ENCODE data around the gene ITCH. TPM values are rescaled to one million over a fixed set of nuclear protein-coding genes. Genes with fewer than 3 reads are reported as not detected.
A peak's percentile ranks its signal among the peaks of the same experiment; 100 is the strongest.

The ITCH gene
- total RNA-seq, 3 donors from 2014 or later = 56.6 to 72.3 (median 60.6) TPM

GRCh38 chr20:34536798-34537394 is 173.8 kb downstream of the ITCH start:
- peaks cover 11% of the 10 kb centered on the region for H3K36me3 ChIP-seq
- TF ChIP-seq POLR2A (IDR thresholded peaks at IDR 0.05) = no peak
- TF ChIP-seq POLR2AphosphoS5 (IDR thresholded peaks at IDR 0.05) = no peak
- TF ChIP-seq CTCF (IDR thresholded peaks at IDR 0.05) = no peak
- intact Hi-C loops (cut with DNase I; ENCODE audit: low total_unique reads) = loop anchor here (10.0 kb wide), 1 partner anchor 168 kb away; the partner anchor contains the start of gene TP53INP2
- no peaks in the 10 kb centered on the region for H3K4me1 ChIP-seq
- H3K4me3 ChIP-seq = no peak overlapping the region
- no peak overlapping the region for H3K27ac ChIP-seq
- no peaks in the 10 kb centered on the region for H3K27me3 ChIP-seq
- no peak for DNase-seq (ENCODE audit: low spot score in 2 of 2)
- H3K9me3 ChIP-seq = no peaks in the 10 kb centered on the region

GRCh38 chr20:34537651-34538050 is 174.6 kb downstream of the ITCH start:
- Histone ChIP-seq H3K27ac (no peak overlapping the region), H3K27me3 (no peaks in the 10 kb centered on the region), H3K36me3 (peaks cover 11% of the 10 kb centered on the region), H3K4me3 (no peak overlapping the region), H3K4me1 (no peaks in the 10 kb centered on the region), H3K9me3 (no peaks in the 10 kb centered on the region)
- TF ChIP-seq POLR2AphosphoS5 (IDR thresholded peaks at IDR 0.05) (no peak), POLR2A (IDR thresholded peaks at IDR 0.05) (no peak), CTCF (IDR thresholded peaks at IDR 0.05) (no peak)
- intact Hi-C loops (cut with DNase I; ENCODE audit: low total_unique reads) = loop anchor here (10.0 kb wide), 1 partner anchor 167 kb away; the partner anchor contains the start of gene TP53INP2
- no peak for DNase-seq (ENCODE audit: low spot score in 2 of 2)

- intact Hi-C loops (cut with DNase I; ENCODE audit: low total_unique reads) = loop anchor here (10.0 kb wide), 1 partner anchor 166 kb away; the partner anchor contains the start of gene TP53INP2
- no peak for DNase-seq (ENCODE audit: low spot score in 2 of 2)
These were observed 175.6 kb downstream of the ITCH start for GRCh38 chr20:34538671-34539123.

GRCh38 chr20:34539756-34540155 is 176.7 kb downstream of the ITCH start:
- H3K27ac ChIP-seq = no peak overlapping the region
- peaks cover 11% of the 10 kb centered on the region for H3K36me3 ChIP-seq
- H3K4me3 ChIP-seq = no peak overlapping the region
- no peaks in the 10 kb centered on the region for H3K27me3 ChIP-seq
- TF ChIP-seq POLR2A (IDR thresholded peaks at IDR 0.05) (no peak), POLR2AphosphoS5 (IDR thresholded peaks at IDR 0.05) (no peak)
- no peaks in the 10 kb centered on the region for H3K4me1 ChIP-seq
- intact Hi-C loops (cut with DNase I; ENCODE audit: low total_unique reads) = loop anchor here (10.0 kb wide), 1 partner anchor 165 kb away; the partner anchor contains the start of gene TP53INP2
- no peak for DNase-seq (ENCODE audit: low spot score in 2 of 2)
- no peaks in the 10 kb centered on the region for H3K9me3 ChIP-seq

More at GRCh38 chr20:34538671-34539123, 175.6 kb downstream of the ITCH start:
- peaks cover 11% of the 10 kb centered on the region for H3K36me3 ChIP-seq
- no peaks in the 10 kb centered on the region for H3K4me1 ChIP-seq
- no peaks in the 10 kb centered on the region for H3K27me3 ChIP-seq
- TF ChIP-seq CTCF (IDR thresholded peaks at IDR 0.05) (peak; percentile 29 to 56 (median 54)), POLR2A (IDR thresholded peaks at IDR 0.05) (no peak)
- no peak overlapping the region for H3K4me3 ChIP-seq
- peak overlapping the region in 1 of 2 donors; percentile 13 for H3K27ac ChIP-seq
- no peaks in the 10 kb centered on the region for H3K9me3 ChIP-seq

GRCh38 chr20:34540596-34541263 is 177.7 kb downstream of the ITCH start:
- Histone ChIP-seq H3K27me3 (no peaks in the 10 kb centered on the region), H3K4me3 (no peak overlapping the region), H3K27ac (no peak overlapping the region), H3K36me3 (peaks cover 11% of the 10 kb centered on the region), H3K4me1 (no peaks in the 10 kb centered on the region), H3K9me3 (no peaks in the 10 kb centered on the region)
- TF ChIP-seq POLR2A (IDR thresholded peaks at IDR 0.05) (no peak), POLR2AphosphoS5 (IDR thresholded peaks at IDR 0.05) (no peak), CTCF (IDR thresholded peaks at IDR 0.05) (no peak)
- intact Hi-C loops (cut with DNase I; ENCODE audit: low total_unique reads) = no loop called here
- DNase-seq (ENCODE audit: low spot score in 2 of 2) = no peak
